Stimulated activated naive CD8-positive, alpha-beta T cell treated with anti-CD3 and anti-CD28 coated beads, Interleukin-15, amount 100 ng/mL, for 72 hours (primary cell): ENCODE measurements around the gene LRIF1.
"Not testable (repeated sequence)": the region's sequence is repeated elsewhere in the genome, so short reads cannot be mapped to it uniquely, and the experiment has no call there.

Experiments used
- ATAC-seq: fragments of 150-1000 bp; cut with Tn5 transposase; 2 replicates; pipeline ENCODE4 v1.10.0; 2021; ENCODE audit warnings: mild to moderate bottlenecking, moderate library complexity
- DNase-seq, 2 donors: peaks; one replicate each; pipeline ENCODE4 v3.0.0; 2021 to 2022
- H3K27ac Mint-ChIP-seq, 2 donors: one replicate each; pipeline ENCODE4 v1.8.0; 2022; ENCODE audit warnings: mild to moderate bottlenecking in 2 of 2, mixed read lengths in 2 of 2, moderate library complexity in 2 of 2
- H3K27me3 Mint-ChIP-seq: one replicate; pipeline ENCODE4 v1.8.0; 2022; ENCODE audit warnings: mixed read lengths
- H3K4me1 Mint-ChIP-seq: one replicate; pipeline ENCODE4 v1.8.0; 2022; ENCODE audit warnings: mild to moderate bottlenecking, mixed read lengths
- H3K4me3 Mint-ChIP-seq, 2 donors: one replicate each; pipeline ENCODE4 v1.8.0; 2022; ENCODE audit warnings: mild to moderate bottlenecking in 2 of 2, mixed read lengths in 2 of 2, moderate library complexity in 1 of 2
- H3K9me3 Mint-ChIP-seq, 2 donors: one replicate each; pipeline ENCODE4 v1.8.0; 2022; ENCODE audit warnings: mixed read lengths in 2 of 2

The LRIF1 gene

GRCh38 chr1:110961902-110962301, 1.8 kb downstream of the LRIF1 start:
- ATAC-seq (no peak), DNase-seq (no peak)
- Mint-ChIP-seq H3K9me3 (peaks cover 22 to 30% of the 10 kb centered on the region in 2 donors), H3K27me3 (no peaks in the 10 kb centered on the region), H3K4me1 (peaks cover 41% of the 10 kb centered on the region), H3K4me3 (peak overlapping the region; percentile 39 to 96), H3K27ac (peak overlapping the region in 1 of 2 donors; percentile 21)

- DNase-seq (no peak), ATAC-seq (no peak)
- peaks cover 41% of the 10 kb centered on the region for H3K4me1 Mint-ChIP-seq
- no peak overlapping the region for H3K27ac Mint-ChIP-seq
- H3K27me3 Mint-ChIP-seq: no peaks in the 10 kb centered on the region
- peaks cover 22 to 25% of the 10 kb centered on the region in 2 donors for H3K9me3 Mint-ChIP-seq
- H3K4me3 Mint-ChIP-seq: peak overlapping the region in 1 of 2 donors; percentile 35
Observed at GRCh38 chr1:110960777-110961420, 2.8 kb downstream of the LRIF1 start.

- Mint-ChIP-seq H3K27ac (no peak overlapping the region), H3K4me1 (peaks cover 23% of the 10 kb centered on the region), H3K9me3 (peaks cover 8 to 16% of the 10 kb centered on the region in 2 donors), H3K27me3 (no peaks in the 10 kb centered on the region), H3K4me3 (no peak overlapping the region)
- DNase-seq (no peak), ATAC-seq (no peak)
Observed at GRCh38 chr1:110957798-110958197, 5.9 kb downstream of the LRIF1 start.

GRCh38 chr1:110956586-110956985, 7.1 kb downstream of the LRIF1 start:
- Mint-ChIP-seq H3K4me3 (no peak overlapping the region), H3K9me3 (peaks cover 8 to 16% of the 10 kb centered on the region in 2 donors), H3K27me3 (no peaks in the 10 kb centered on the region), H3K4me1 (peaks cover 14% of the 10 kb centered on the region), H3K27ac (no peak overlapping the region)
- DNase-seq (no peak), ATAC-seq (no peak)

GRCh38 chr1:110953031-110953430, 10.7 kb downstream of the LRIF1 start:
- no peak overlapping the region for H3K27ac Mint-ChIP-seq
- no peak for DNase-seq
- H3K27me3 Mint-ChIP-seq: no peaks in the 10 kb centered on the region
- H3K4me1 Mint-ChIP-seq: peaks cover 5% of the 10 kb centered on the region
- H3K9me3 Mint-ChIP-seq: peaks cover 12 to 14% of the 10 kb centered on the region in 2 donors
- no peak overlapping the region for H3K4me3 Mint-ChIP-seq
- no peak for ATAC-seq

- H3K9me3 Mint-ChIP-seq: peaks cover 12 to 15% of the 10 kb centered on the region in 2 donors
- H3K4me3 Mint-ChIP-seq: no peak overlapping the region
- ATAC-seq (no peak), DNase-seq (no peak)
- H3K27ac Mint-ChIP-seq: no peak overlapping the region
- peaks cover 5% of the 10 kb centered on the region for H3K4me1 Mint-ChIP-seq
- H3K27me3 Mint-ChIP-seq: no peaks in the 10 kb centered on the region
Observed at GRCh38 chr1:110952031-110952430, 11.7 kb downstream of the LRIF1 start.

GRCh38 chr1:110951161-110951560, 12.6 kb downstream of the LRIF1 start:
- H3K27ac Mint-ChIP-seq: no peak overlapping the region
- no peaks in the 10 kb centered on the region for H3K27me3 Mint-ChIP-seq
- DNase-seq: no peak
- no peak overlapping the region for H3K4me3 Mint-ChIP-seq
- H3K4me1 Mint-ChIP-seq: peaks cover 5% of the 10 kb centered on the region
- peaks cover 12 to 18% of the 10 kb centered on the region in 2 donors for H3K9me3 Mint-ChIP-seq
- ATAC-seq: no peak

- Mint-ChIP-seq H3K4me3 (no peak overlapping the region), H3K27me3 (no peaks in the 10 kb centered on the region), H3K9me3 (peaks cover 12 to 18% of the 10 kb centered on the region in 2 donors), H3K4me1 (peaks cover 5% of the 10 kb centered on the region), H3K27ac (no peak overlapping the region)
- no peak for ATAC-seq
- DNase-seq: no peak
Observed at GRCh38 chr1:110948038-110948810, 15.5 kb downstream of the LRIF1 start.

- DNase-seq: no peak
- Mint-ChIP-seq H3K27ac (no peak overlapping the region), H3K9me3 (peaks cover 11 to 14% of the 10 kb centered on the region in 2 donors), H3K27me3 (no peaks in the 10 kb centered on the region), H3K4me3 (no peak overlapping the region), H3K4me1 (peaks cover 4% of the 10 kb centered on the region)
- ATAC-seq: no peak
Observed at GRCh38 chr1:110945626-110946025, 18.1 kb downstream of the LRIF1 start.

GRCh38 chr1:110944806-110945205, 18.9 kb downstream of the LRIF1 start:
- H3K9me3 Mint-ChIP-seq: peaks cover 6 to 11% of the 10 kb centered on the region in 2 donors
- ATAC-seq: no peak
- no peak overlapping the region for H3K27ac Mint-ChIP-seq
- H3K27me3 Mint-ChIP-seq: no peaks in the 10 kb centered on the region
- H3K4me1 Mint-ChIP-seq: no peaks in the 10 kb centered on the region
- no peak overlapping the region for H3K4me3 Mint-ChIP-seq
- DNase-seq: no peak

GRCh38 chr1:110936567-110936966, 27.2 kb downstream of the LRIF1 start:
- Mint-ChIP-seq H3K9me3 (peaks cover 34 to 35% of the 10 kb centered on the region in 2 donors), H3K4me1 (no peaks in the 10 kb centered on the region), H3K27ac (no peak overlapping the region), H3K27me3 (no peaks in the 10 kb centered on the region), H3K4me3 (no peak overlapping the region)
- ATAC-seq (no peak), DNase-seq (no peak)

- not testable (repeated sequence) for H3K27me3 Mint-ChIP-seq, DNase-seq, H3K27ac Mint-ChIP-seq, H3K4me1 Mint-ChIP-seq, H3K4me3 Mint-ChIP-seq, ATAC-seq
- peaks cover 10 to 36% of the 10 kb centered on the region in 2 donors for H3K9me3 Mint-ChIP-seq
Observed at GRCh38 chr1:110931097-110931496, 32.6 kb downstream of the LRIF1 start.

- DNase-seq (no peak), ATAC-seq (no peak)
- no peak overlapping the region for H3K27ac Mint-ChIP-seq
- H3K4me3 Mint-ChIP-seq: no peak overlapping the region
- H3K27me3 Mint-ChIP-seq: no peaks in the 10 kb centered on the region
- H3K9me3 Mint-ChIP-seq: peaks cover 5 to 17% of the 10 kb centered on the region in 2 donors
- no peaks in the 10 kb centered on the region for H3K4me1 Mint-ChIP-seq
Observed at GRCh38 chr1:110928904-110929303, 34.8 kb downstream of the LRIF1 start.

- Mint-ChIP-seq H3K27ac (no peak overlapping the region), H3K9me3 (peaks cover 5 to 17% of the 10 kb centered on the region in 2 donors), H3K27me3 (no peaks in the 10 kb centered on the region), H3K4me1 (no peaks in the 10 kb centered on the region), H3K4me3 (no peak overlapping the region)
- ATAC-seq (no peak), DNase-seq (no peak)
Observed at GRCh38 chr1:110928191-110928590, 35.5 kb downstream of the LRIF1 start.

- DNase-seq (no peak), ATAC-seq (no peak)
- peaks cover 5 to 17% of the 10 kb centered on the region in 2 donors for H3K9me3 Mint-ChIP-seq
- H3K27me3 Mint-ChIP-seq: no peaks in the 10 kb centered on the region
- no peak overlapping the region for H3K27ac Mint-ChIP-seq
- no peak overlapping the region for H3K4me3 Mint-ChIP-seq
- H3K4me1 Mint-ChIP-seq: no peaks in the 10 kb centered on the region
Observed at GRCh38 chr1:110927484-110928075, 36.1 kb downstream of the LRIF1 start.

- H3K27me3 Mint-ChIP-seq: no peaks in the 10 kb centered on the region
- DNase-seq (no peak), ATAC-seq (no peak)
- H3K4me3 Mint-ChIP-seq: no peak overlapping the region
- H3K9me3 Mint-ChIP-seq: peaks cover 2 to 3% of the 10 kb centered on the region in 2 donors
- no peak overlapping the region for H3K27ac Mint-ChIP-seq
- peaks cover 4% of the 10 kb centered on the region for H3K4me1 Mint-ChIP-seq
Observed at GRCh38 chr1:110921953-110922352, 41.8 kb downstream of the LRIF1 start.
